Transverse colon (tissue), 4 donors: ENCODE data around the gene GPR61. TPM values are rescaled to one million over a fixed set of nuclear protein-coding genes. Genes with fewer than 3 reads are reported as not detected.

Source experiments
- DNase-seq: peaks from one replicate; pipeline ENCODE4 v3.0.0-alpha.2; 2019
- H3K27ac ChIP-seq, 4 donors: fragments of 200-600 bp; sonication (generic); 2 replicates each; pipeline ENCODE4 v1.5.1; 2016 to 2018; ENCODE audit warnings: inconsistent platforms in 4 of 4
- H3K27me3 ChIP-seq: fragments of 200-600 bp; sonication (generic); 2 replicates; pipeline ENCODE4 v1.5.1; 2017; ENCODE audit warnings: inconsistent platforms
- H3K36me3 ChIP-seq, 4 donors: fragments of 200-600 bp; sonication (generic); 2 replicates each; pipeline ENCODE4 v1.5.1; 2017 to 2019; ENCODE audit warnings: inconsistent platforms in 4 of 4
- H3K4me1 ChIP-seq, 4 donors: fragments of 200-600 bp; sonication (generic); 2 replicates each; pipeline ENCODE4 v1.5.1; 2017 to 2020; ENCODE audit warnings: inconsistent platforms in 4 of 4
- H3K4me3 ChIP-seq, 4 donors: fragments of 200-600 bp; sonication (generic); 1 replicate in 1 of 4; 2 replicates in 3 of 4; pipeline versions ENCODE4 v1.5.1 to v1.6.1; 2017 to 2019; ENCODE audit warnings: inconsistent platforms in 4 of 4
- H3K9me3 ChIP-seq, 2 donors: fragments of 200-600 bp; sonication (generic); 2 replicates each; pipeline ENCODE4 v1.5.1; 2017 to 2019; ENCODE audit warnings: inconsistent platforms in 2 of 2
- EP300 ChIP-seq: sonication (generic); formaldehyde crosslinking; IDR thresholded peaks from one replicate; pipeline ENCODE4 v1.6.1; 2017; ENCODE audit warnings: antibody characterized with exemption, low read depth
- POLR2A ChIP-seq: fragments of 450-650 bp; IDR thresholded peaks from one replicate; pipeline ENCODE4 v1.6.1; 2016; ENCODE audit warnings: antibody characterized with exemption, mild to moderate bottlenecking, moderate library complexity
- POLR2AphosphoS5 ChIP-seq, 3 donors: sonication (generic); formaldehyde crosslinking; IDR thresholded peaks; one replicate each; pipeline ENCODE4 v1.6.1; 2016; ENCODE audit warnings: antibody characterized with exemption in 3 of 3
- WGBS, 2 donors: methylation state at CpG; one replicate each; pipeline ENCODE4 v1.1.5; 2018; ENCODE audit warnings: low coverage in 1 of 2; 5-methylcytosine and 5-hydroxymethylcytosine counted together
- in situ Hi-C, 4 donors: fragments of 200-750 bp; cut with MboI; loops; one replicate each; pipeline versions ENCODE4 v1.15.0 to v1.15.1; 2017; ENCODE audit warnings: low sequenced_read_pairs in 3 of 4, low pct_ligation_motif_present in 1 of 4, low pct_unique_long_range_greater_than_20kb in 1 of 4
- intact Hi-C: fragments of 100-400 bp; cut with DNase I; formaldehyde crosslinking; loops from one replicate; pipeline ENCODE4 v1.15.1; 2023; ENCODE audit warnings: low total_unique reads
- small RNA-seq, 4 donors: library from RNA; depleted of rRNA; stranded (forward); fragments of <200 nt; gene quantifications; one replicate each; pipeline ENCODE3, GENCODE V24; 2016
- total RNA-seq, 4 donors: library from RNA; depleted of rRNA; stranded (reverse); fragments of >200 nt; gene quantifications; one replicate each; pipeline ENCODE4 v1.1.0, GENCODE V29; 2016
- TF ChIP-seq, protein P1 (sequence below), 5 experiments: fragments of 200-600 bp in 3 of 5; fragments of 450-650 bp in 2 of 5; sonication (generic) in 3 of 5; IDR thresholded peaks; 1 replicate in 2 of 5; 2 replicates in 3 of 5; pipeline ENCODE4 v1.5.1; 2016 to 2017; ENCODE audit warnings: antibody characterized with exemption in 5 of 5, inconsistent platforms in 3 of 5, mild to moderate bottlenecking in 2 of 5, moderate library complexity in 1 of 5

The GPR61 gene
- total RNA-seq, 4 donors from 2014 or later: not detected

GRCh38 chr1:109589679-109590078 lies 50.0 kb downstream of the GPR61 start:
- Histone ChIP-seq H3K36me3 (peaks cover 0 to 70% (median 28%) of the 10 kb centered on the region in 4 donors), H3K4me3 (no peak overlapping the region), H3K27ac (no peak overlapping the region), H3K27me3 (no peaks in the 10 kb centered on the region), H3K4me1 (no peaks in the 10 kb centered on the region), H3K9me3 (no peaks in the 10 kb centered on the region)
- intact Hi-C loops: no loop called here
- TF ChIP-seq POLR2AphosphoS5 (IDR thresholded peaks at IDR 0.05) (no peak), POLR2A (no peak), EP300 (no peak)
- TF ChIP-seq, protein P1, sequence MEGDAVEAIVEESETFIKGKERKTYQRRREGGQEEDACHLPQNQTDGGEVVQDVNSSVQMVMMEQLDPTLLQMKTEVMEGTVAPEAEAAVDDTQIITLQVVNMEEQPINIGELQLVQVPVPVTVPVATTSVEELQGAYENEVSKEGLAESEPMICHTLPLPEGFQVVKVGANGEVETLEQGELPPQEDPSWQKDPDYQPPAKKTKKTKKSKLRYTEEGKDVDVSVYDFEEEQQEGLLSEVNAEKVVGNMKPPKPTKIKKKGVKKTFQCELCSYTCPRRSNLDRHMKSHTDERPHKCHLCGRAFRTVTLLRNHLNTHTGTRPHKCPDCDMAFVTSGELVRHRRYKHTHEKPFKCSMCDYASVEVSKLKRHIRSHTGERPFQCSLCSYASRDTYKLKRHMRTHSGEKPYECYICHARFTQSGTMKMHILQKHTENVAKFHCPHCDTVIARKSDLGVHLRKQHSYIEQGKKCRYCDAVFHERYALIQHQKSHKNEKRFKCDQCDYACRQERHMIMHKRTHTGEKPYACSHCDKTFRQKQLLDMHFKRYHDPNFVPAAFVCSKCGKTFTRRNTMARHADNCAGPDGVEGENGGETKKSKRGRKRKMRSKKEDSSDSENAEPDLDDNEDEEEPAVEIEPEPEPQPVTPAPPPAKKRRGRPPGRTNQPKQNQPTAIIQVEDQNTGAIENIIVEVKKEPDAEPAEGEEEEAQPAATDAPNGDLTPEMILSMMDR (IDR thresholded peaks at IDR 0.05): no peak
- DNase-seq: no peak
- in situ Hi-C loops: no loop called here

DNA sequence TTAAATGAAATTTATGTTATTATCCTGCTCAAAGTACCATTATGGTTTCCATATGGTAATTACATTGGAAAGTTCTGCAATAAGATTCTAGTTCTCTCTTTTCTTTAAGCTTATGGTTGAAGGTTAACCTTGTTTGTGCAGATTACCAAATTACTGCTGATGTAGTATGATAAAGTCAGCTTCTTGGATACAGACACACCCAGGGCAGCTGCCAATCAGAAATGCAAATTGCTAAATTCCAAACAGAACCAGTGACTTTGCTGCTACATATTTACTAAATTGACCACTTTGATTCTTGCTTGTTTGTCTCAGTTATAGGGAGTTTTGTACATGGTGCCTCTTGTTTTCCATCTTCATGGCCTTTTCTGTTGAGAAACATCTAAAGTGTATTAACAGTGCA lies 53.2 kb downstream of the GPR61 start:
- Histone ChIP-seq H3K4me1 (no peaks in the 10 kb centered on the region), H3K27me3 (no peaks in the 10 kb centered on the region), H3K36me3 (peaks cover 0 to 61% (median 24%) of the 10 kb centered on the region in 4 donors), H3K4me3 (no peak overlapping the region), H3K27ac (no peak overlapping the region), H3K9me3 (no peaks in the 10 kb centered on the region)
- in situ Hi-C loops: no loop called here
- TF ChIP-seq POLR2A (no peak), EP300 (no peak), POLR2AphosphoS5 (IDR thresholded peaks at IDR 0.05) (no peak)
- TF ChIP-seq, protein P1 (IDR thresholded peaks at IDR 0.05): no peak
- no peak for DNase-seq
- intact Hi-C loops: no loop called here

GRCh38 chr1:109595531-109595930 lies 55.9 kb downstream of the GPR61 start:
- intact Hi-C loops: no loop called here
- Histone ChIP-seq H3K27ac (no peak overlapping the region), H3K4me3 (no peak overlapping the region), H3K27me3 (no peaks in the 10 kb centered on the region), H3K9me3 (no peaks in the 10 kb centered on the region), H3K4me1 (no peaks in the 10 kb centered on the region), H3K36me3 (peaks cover 0 to 43% (median 17%) of the 10 kb centered on the region in 4 donors)
- in situ Hi-C loops: no loop called here
- DNase-seq: no peak
- 75 to 92% methylated on average over 2 of the region's 2 CpGs for WGBS, 2 donors
- TF ChIP-seq POLR2A: no peak
- no peak for TF ChIP-seq POLR2AphosphoS5 (IDR thresholded peaks at IDR 0.05)
- TF ChIP-seq EP300: no peak
- TF ChIP-seq, protein P1 (IDR thresholded peaks at IDR 0.05): no peak

Small RNA genes within 50 kb of the gene (small RNA-seq; reads per million reads assigned to genes)
- 0 reads per million in 4 donors for gene RNU6V

Other genes with a start within 250 kb of the GPR61 start
- gene MYBPHL, start 232.9 kb upstream of the GPR61 start, total RNA-seq: not detected
- gene SORT1, start 142.0 kb upstream of the GPR61 start, total RNA-seq: 10 to 100 TPM; 53.5 to 79.3 (median 66.2) TPM
- gene PSMA5, start 113.4 kb upstream of the GPR61 start, total RNA-seq: 10 to 100 TPM; 28.4 to 41.8 (median 33.3) TPM
- 1 to 10 TPM in 1 of 4 donors, under 1 TPM in 3; 0.40 to 4.1 (median 0.44) TPM for gene SYPL2, start 73.3 kb upstream of the GPR61 start, total RNA-seq
- 10 to 100 TPM in 1 of 4 donors, 1 to 10 TPM in 3; 2.7 to 12.3 (median 6.2) TPM for gene ATXN7L2, start 56.0 kb upstream of the GPR61 start, total RNA-seq
- gene CYB561D1, start 45.8 kb upstream of the GPR61 start, total RNA-seq: 10 to 100 TPM; 10.5 to 37.4 (median 17.3) TPM
- gene AMIGO1, start 30.1 kb upstream of the GPR61 start, total RNA-seq: 1 to 10 TPM in 2 of 4 donors, under 1 TPM in 2; 0.60 to 8.1 (median 3.5) TPM
- 1 to 10 TPM; 2.2 to 7.5 (median 5.1) TPM for gene GNAI3, start 8.7 kb downstream of the GPR61 start, total RNA-seq
- gene GNAT2, start 79.7 kb downstream of the GPR61 start, total RNA-seq: not detected
- gene AMPD2, start 80.0 kb downstream of the GPR61 start, total RNA-seq: 10 to 100 TPM; 21.3 to 59.7 (median 39.0) TPM
- 100 to 1,000 TPM in 2 of 4 donors, 10 to 100 TPM in 2; 64.9 to 104 (median 94.8) TPM for gene GSTM4, start 116.2 kb downstream of the GPR61 start, total RNA-seq
- 10 to 100 TPM; 27.0 to 87.5 (median 57.2) TPM for gene GSTM2, start 128.2 kb downstream of the GPR61 start, total RNA-seq
- gene GSTM1, start 147.9 kb downstream of the GPR61 start, total RNA-seq: 10 to 100 TPM in 1 of 4 donors, not detected in 3; 18.1 TPM
- gene GSTM5, start 172.4 kb downstream of the GPR61 start, total RNA-seq: 1 to 10 TPM in 2 of 4 donors, not detected in 2; 1.2 to 1.4 TPM
- gene GSTM3, start 201.2 kb downstream of the GPR61 start, total RNA-seq: 10 to 100 TPM in 3 of 4 donors, 1 to 10 TPM in 1; 8.2 to 34.1 (median 24.3) TPM
- 100 to 1,000 TPM; 228 to 468 (median 363) TPM for gene EPS8L3, start 224.1 kb downstream of the GPR61 start, total RNA-seq